Suppressor macrophage treated with lipopolysaccharide for 4 hours (primary cell): ENCODE results near the gene IDH2.

Source experiments
- DNase-seq: peaks from one replicate; pipeline ENCODE4 v3.0.0-alpha.2; 2020

IDH2 gene

DNA sequence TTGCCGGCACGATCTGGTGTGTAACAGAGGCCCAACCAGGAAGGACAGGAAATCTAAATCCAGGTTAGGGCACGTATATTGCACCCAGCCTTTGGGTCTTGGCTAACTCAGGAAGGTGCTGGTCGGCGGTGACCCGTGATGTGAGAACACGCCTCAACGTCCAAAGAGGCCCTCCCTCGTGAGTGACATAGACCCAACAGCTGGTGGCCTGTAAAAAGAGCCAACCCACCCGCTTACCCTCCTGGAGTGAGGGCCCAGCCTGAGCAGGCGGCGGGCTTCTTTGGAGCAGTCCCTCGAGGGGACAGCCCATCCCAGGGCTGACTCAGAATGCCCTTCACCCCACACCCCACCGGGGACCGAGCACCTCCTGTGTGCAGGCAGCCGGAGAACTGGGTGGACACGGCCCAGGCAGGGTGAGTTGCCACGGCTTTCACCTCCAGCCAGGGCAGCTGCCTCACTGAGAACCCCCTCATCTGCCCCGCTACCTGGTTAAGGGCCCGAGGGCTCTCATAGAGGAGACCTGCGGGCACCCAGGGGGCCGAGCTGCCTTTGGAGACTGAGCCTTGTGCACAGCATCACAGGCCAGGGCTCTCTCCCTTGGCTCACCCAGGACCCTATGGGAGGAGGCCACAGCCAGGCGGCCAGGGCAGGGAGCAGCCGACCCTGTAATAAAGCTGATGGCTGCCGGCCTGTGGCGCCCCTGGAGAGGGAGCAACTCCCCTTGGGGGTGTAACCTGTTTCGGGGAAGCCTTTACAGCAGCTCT lies 59.3 kb downstream of the IDH2 start:
- DNase-seq, result no peak

- no peak for DNase-seq
Observed at GRCh38 chr15:90042356-90042755, 59.9 kb downstream of the IDH2 start.

- DNase-seq, result no peak
Observed at GRCh38 chr15:90040618-90041017, 61.6 kb downstream of the IDH2 start.

DNA sequence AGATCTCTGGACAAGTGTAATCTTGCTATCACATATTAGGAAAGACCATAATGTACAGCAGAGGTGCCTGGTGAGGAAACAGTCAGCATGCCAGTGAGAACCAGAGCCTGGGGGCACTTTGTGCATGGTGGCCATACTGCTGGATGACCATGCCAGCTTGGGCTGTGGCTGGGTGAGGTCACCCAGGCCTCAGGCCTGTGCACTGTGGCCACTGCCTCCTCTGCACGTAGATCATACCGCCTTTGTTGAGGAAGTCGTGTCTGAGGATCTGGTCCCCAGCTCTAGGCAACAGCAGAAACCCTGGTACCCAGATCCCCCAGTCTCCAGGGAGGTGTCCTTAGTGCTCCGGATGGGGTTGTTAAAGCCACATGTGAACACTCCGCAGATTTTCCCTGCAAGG lies 62.3 kb downstream of the IDH2 start:
- peak; percentile 67 for DNase-seq

DNA sequence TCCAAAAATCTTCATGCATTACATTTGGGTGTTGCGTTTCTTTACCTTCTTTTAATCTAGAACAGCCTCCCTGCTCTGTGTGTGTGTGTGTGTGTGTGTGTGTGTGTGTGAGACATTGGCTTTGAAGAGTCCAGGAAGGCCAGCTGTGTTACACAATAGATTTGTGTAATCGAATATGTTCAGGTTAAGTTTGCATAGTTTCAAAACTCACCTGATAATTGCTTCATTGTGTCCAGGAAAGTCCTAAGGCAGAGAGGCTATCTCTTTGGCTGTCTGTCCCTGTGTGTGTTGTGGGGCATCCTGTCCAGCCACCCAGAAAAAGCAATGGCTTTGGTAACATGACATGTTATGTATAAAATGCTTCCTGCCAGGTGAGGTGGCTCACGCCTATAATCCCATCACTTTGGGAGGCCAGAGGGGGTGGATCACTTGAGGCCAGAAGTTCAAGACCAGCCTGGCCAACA lies 63.6 kb downstream of the IDH2 start:
- no peak for DNase-seq

DNA sequence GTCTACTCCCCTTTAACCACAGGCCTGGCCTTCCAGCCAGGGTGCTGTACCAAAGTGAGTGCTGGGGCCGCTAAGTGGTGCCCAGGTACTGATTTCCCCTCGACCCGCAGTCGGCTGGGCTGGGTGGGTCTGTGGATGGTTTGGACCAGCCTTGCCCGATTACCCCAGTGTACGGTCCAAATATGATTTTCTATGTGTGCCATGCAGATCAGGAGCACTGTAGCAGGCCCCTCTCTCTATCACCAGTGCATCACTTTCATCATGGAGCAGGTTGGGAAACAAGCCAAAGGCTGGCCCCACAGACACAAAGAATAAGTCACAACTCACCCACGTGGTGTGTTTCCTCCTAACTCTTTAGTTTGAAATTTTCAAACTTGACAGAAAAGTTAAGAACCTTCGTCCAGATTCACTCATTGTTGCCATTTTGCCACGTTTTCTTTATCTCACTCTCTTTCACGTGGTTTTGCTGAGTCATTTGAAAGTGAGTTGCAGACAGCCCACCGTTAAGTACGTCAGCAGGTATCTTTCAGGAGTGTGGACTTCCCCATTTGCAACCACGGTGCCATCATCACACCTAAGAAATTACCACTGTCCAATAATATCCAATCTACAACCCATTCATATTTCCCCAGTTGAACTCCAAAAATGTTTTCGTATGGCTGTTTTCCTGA lies 64.2 kb downstream of the IDH2 start:
- peak; percentile 56 for DNase-seq

DNA sequence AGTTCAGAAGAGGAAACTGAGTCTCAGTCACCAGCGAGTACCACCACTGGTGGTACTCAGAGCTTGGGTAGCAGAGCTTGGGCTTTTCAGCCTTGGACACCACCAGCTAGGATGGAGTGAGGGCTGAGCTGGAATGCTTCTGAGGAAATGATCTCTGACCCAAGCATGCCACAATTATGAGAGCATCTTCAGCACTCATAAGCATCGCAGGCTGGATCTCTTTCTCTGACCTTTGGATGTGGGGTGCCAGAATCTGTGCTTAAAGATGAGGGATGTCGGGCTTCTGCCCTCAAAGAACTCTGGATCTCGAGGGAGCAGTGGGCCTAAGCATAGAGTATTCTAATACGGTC lies 64.8 kb downstream of the IDH2 start:
- DNase-seq, result no peak

DNA sequence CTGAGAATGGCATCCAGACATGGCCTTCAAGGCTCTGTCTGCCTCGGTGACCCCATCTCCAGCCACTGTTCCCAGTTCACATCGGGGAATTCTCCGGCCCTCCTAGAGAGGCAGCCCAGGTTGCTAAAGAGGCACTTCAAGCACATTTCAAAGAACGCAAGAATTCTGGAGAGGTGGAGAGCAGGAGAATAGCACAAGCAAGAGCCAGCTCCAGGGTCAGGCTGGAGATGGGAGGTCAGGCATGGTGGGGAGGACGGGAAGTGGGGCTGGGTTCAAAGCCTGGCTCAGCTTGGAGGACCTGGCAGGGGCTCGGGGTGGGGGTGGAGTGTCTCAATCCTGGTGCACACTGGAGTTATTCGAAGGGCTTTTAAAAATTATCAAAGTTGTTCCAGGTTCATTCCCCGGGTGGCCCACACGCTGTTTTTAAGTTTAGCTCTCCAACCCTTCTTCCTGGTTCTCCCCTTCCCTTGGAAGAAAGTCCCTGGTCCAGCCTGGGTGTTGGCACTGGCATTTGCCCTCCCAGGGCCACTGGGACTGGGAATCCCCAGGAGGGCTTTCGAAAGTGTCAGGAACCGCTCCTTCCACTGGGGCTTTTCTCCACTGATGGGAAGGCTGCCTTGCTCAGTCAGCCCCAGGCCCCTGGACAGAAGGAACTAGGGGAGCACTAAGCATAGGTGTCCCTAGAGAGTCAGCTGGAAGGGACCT lies 65.3 kb downstream of the IDH2 start:
- peak; percentile 68 for DNase-seq

- DNase-seq, result no peak
Observed at GRCh38 chr15:90036343-90036742, 65.9 kb downstream of the IDH2 start.

GRCh38 chr15:90035840-90036230 lies 66.4 kb downstream of the IDH2 start:
- peak; percentile 67 for DNase-seq

DNA sequence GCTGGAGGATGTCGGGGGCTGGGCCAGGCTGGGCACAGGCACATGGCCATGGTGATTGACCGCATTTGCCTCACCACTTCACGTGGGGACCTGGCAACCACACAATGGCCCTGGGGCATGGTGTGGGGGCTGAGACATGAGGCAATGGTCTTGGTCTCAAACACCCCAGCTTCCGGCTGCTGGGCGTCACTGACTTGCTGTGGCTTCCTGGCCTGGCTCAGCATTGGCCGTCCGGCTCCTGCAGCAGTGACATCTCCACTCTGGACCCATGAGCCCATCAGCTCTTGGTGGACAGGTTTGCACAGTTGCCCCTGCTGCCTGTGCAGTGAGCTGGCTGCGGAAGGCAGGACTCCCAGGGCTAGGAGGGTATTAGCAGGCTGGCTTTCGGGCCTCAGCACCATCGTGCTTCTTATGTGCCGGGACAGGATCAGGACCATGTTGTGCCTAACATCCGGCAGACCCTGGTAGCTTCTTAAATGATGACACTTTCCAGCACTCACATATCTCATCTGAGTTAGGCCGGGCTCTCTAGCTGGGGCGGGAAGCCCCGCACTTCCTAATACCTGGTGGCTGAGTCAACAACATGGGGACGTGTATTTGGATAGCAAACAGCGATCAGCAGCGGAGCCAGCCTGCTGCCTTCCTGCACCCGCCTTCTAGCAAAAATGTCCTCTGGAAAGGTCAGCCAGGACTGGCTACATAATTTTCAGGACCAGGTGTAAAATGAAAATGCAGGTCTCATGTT lies 67.0 kb downstream of the IDH2 start:
- peak; percentile 90 for DNase-seq

DNA sequence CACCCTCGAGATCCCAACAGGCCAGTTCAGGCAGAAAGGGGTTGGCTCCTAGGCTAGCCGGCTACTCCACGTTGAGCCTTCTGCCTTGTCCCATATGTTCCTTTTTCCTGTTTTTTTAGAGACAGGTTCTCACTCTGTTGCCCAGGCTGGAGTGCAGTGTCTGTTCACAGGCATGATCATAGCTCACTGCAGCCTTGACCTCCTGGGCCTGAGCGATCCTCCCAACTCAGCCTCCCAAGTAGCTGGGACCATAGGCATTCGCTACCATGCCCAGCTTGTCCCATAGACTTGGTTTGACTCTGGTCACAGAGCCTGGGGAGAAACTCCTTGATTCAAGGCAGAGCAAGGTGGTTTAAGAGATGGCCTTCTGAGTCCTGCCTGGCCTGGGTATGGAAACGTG lies 68.8 kb downstream of the IDH2 start:
- DNase-seq, result no peak
